HCT116 (cell line): ENCODE measurements around the gene ABHD10.

Source experiments
- CTCF ChIP-seq, 3 experiments: fragments of 200-600 bp in 1 of 3; sonication (generic) in 1 of 3; IDR thresholded peaks in 2 of 3; conservative IDR thresholded peaks in 1 of 3; 2 replicates each; pipeline ENCODE4 v1.5.1; 2012 to 2017; ENCODE audit warnings: low read depth in 2 of 3, low read length in 2 of 3, antibody characterized with exemption in 1 of 3, borderline replicate concordance in 1 of 3, control low read depth in 1 of 3, mild to moderate bottlenecking in 1 of 3, mixed read lengths in 1 of 3, mixed run types in 1 of 3, moderate library complexity in 1 of 3; ENCODE audit not compliant: insufficient read depth in 1 of 3
- EGR1 ChIP-seq: IDR thresholded peaks from 2 replicates; pipeline ENCODE4 v1.6.1; 2012; ENCODE audit warnings: low read depth
- POLR2A ChIP-seq: IDR thresholded peaks from 2 replicates; pipeline ENCODE4 v1.7.0; 2011; ENCODE audit warnings: borderline replicate concordance; ENCODE audit not compliant: insufficient read depth, insufficient read length; ENCODE audit errors: extremely low read depth
- POLR2AphosphoS5 ChIP-seq: IDR thresholded peaks from 2 replicates; pipeline ENCODE4 v1.6.1; 2011; ENCODE audit warnings: mild to moderate bottlenecking, low read depth, low read length, moderate library complexity

DNA sequence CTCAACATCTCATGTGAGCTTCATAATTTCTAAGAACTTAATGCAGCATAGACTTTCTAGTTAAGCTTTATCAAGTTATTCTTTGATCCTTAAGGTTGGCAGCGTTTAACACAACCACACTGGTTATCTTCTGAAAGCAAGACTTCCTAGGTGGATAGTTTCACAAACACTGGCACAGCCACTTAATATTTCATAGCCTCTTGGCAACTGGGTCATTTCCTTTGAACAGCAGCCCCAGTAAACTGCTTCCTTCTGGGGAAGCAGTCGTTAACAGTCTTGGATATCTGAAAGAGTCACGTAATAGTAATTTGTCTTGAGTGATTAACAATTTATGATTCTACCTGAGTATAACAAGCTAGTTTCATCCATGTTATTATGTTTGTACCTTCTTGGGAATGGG is 45.9 kb upstream of the ABHD10 start:
- TF ChIP-seq POLR2AphosphoS5 = 0 out of 2 replicates have a peak, but pooled peaks have one; percentile 25
- TF ChIP-seq POLR2A = no peak
- TF ChIP-seq CTCF (IDR thresholded peaks at IDR 0.05 in 2 of 3, conservative IDR thresholded peaks at IDR 0.05 in 1 of 3; ENCODE audit: borderline replicate concordance in 1 of 3, insufficient read depth in 1 of 3, low read depth in 2 of 3, low read length in 2 of 3) = no peak
- no peak for TF ChIP-seq EGR1
